Body of pancreas (tissue), 4 donors: ENCODE results near the gene KLKB1.

Experiments used
- CTCF ChIP-seq, 7 experiments: fragments of 450-650 bp in 4 of 7; fragments of 200-600 bp in 3 of 7; sonication (generic) in 3 of 7; IDR thresholded peaks; one replicate each; pipeline ENCODE4 v1.5.1; 2016 to 2019; ENCODE audit warnings: antibody characterized with exemption in 7 of 7
- POLR2A ChIP-seq, 3 donors: fragments of 450-650 bp; IDR thresholded peaks; one replicate each; pipeline ENCODE4 v1.6.1; 2016; ENCODE audit warnings: antibody characterized with exemption in 3 of 3, mild to moderate bottlenecking in 2 of 3

- TF ChIP-seq CTCF (IDR thresholded peaks at IDR 0.05) (no peak), POLR2A (IDR thresholded peaks at IDR 0.05) (no peak)
These were observed 33.5 kb upstream of the KLKB1 start for GRCh38 chr4:186193851-186194250.
